Heart left ventricle (tissue), 16 donors: ENCODE measurements around the gene C1orf216. TPM values are rescaled to one million over a fixed set of nuclear protein-coding genes. Genes with fewer than 3 reads are reported as not detected.

Source experiments
- ATAC-seq, 4 donors: fragments of 200-7000 bp; cut with Tn5 transposase; one replicate each; pipeline ENCODE4 v1.9.1; 2020 to 2022; ENCODE audit warnings: moderate library complexity in 4 of 4, mild to moderate bottlenecking in 3 of 4, moderate number of reproducible peaks in 1 of 4
- DNase-seq, 5 donors: peaks; one replicate each; pipeline ENCODE4 v3.0.0-alpha.2; 2020
- H3K27ac ChIP-seq, 12 donors: fragments of 200-600 bp; sonication (generic) in 4 of 12; one replicate each; pipeline versions ENCODE4 v1.5.0 to v1.8.0; 2016 to 2022; ENCODE audit warnings: mild to moderate bottlenecking in 2 of 12
- H3K27me3 ChIP-seq, 9 donors: fragments of 200-600 bp; sonication (generic) in 2 of 9; one replicate each; pipeline versions ENCODE4 v1.5.1 to v1.8.0; 2016 to 2022; ENCODE audit warnings: mild to moderate bottlenecking in 3 of 9
- H3K36me3 ChIP-seq, 9 donors: fragments of 200-600 bp; sonication (generic) in 2 of 9; one replicate each; pipeline versions ENCODE4 v1.5.0 to v1.8.0; 2018 to 2022; ENCODE audit warnings: mild to moderate bottlenecking in 2 of 9
- H3K4me1 ChIP-seq, 12 donors: fragments of 200-600 bp; sonication (generic) in 4 of 12; one replicate each; pipeline versions ENCODE4 v1.5.0 to v1.8.0; 2016 to 2022; ENCODE audit warnings: mild to moderate bottlenecking in 3 of 12
- H3K4me3 ChIP-seq, 12 donors: fragments of 200-600 bp; sonication (generic) in 4 of 12; one replicate each; pipeline versions ENCODE4 v1.5.0 to v1.8.0; 2017 to 2022; ENCODE audit warnings: mild to moderate bottlenecking in 9 of 12, moderate library complexity in 4 of 12
- H3K9me3 ChIP-seq, 12 donors: fragments of 200-600 bp; sonication (generic) in 4 of 12; one replicate each; pipeline versions ENCODE4 v1.5.0 to v1.8.0; 2016 to 2022; ENCODE audit warnings: mild to moderate bottlenecking in 1 of 12
- POLR2A ChIP-seq, 2 donors: fragments of 450-650 bp; IDR thresholded peaks; one replicate each; pipeline ENCODE4 v1.6.1; 2017; ENCODE audit warnings: antibody characterized with exemption in 2 of 2, mild to moderate bottlenecking in 2 of 2, moderate library complexity in 2 of 2
- WGBS, 4 donors: extraction: QIAGEN DNeasy Blood & Tissue Kit in 2 of 4; methylation state at CpG; one replicate each; pipeline versions ENCODE4 v1.1.5 to v1.1.7; 2013 to 2018; 5-methylcytosine and 5-hydroxymethylcytosine counted together
- intact Hi-C, 10 donors: fragments of 100-400 bp; cut with DNase I; formaldehyde crosslinking; loops; one replicate each; pipeline versions ENCODE4 v1.11.1 to v1.14.2; 2022
- polyA plus RNA-seq, 2 donors: library from polyadenylated mRNA; stranded (reverse); fragments of 200-250 nt; gene quantifications; one replicate each; pipeline ENCODE4 v1.2.3, GENCODE V29; 2013
- total RNA-seq, 9 donors: library from RNA; depleted of rRNA in 2 of 9; stranded (reverse); fragments of >200 nt in 2 of 9; fragmentation: NEBNext Ultra II Directional in 3 of 9; extraction: Animal tissue kit (Norgen Biotek cat#: 25700) in 3 of 9; gene quantifications; one replicate each; pipeline versions ENCODE4 v1.1.0 to v1.2.4, GENCODE V29; 2016 to 2023
- TF ChIP-seq, protein P1 (sequence below), 12 donors: fragments of 200-600 bp; sonication (generic) in 4 of 12; IDR thresholded peaks; one replicate each; pipeline versions ENCODE4 v1.5.0 to v1.8.0; 2018 to 2022; ENCODE audit warnings: antibody characterized with exemption in 12 of 12, mild to moderate bottlenecking in 5 of 12
- donor health status: ischemic (EF 13 %, LVEDD 7.1; RV severe dilation, severe dysfunction).
- donor health status: healthy with polysubstance abuse.
- donor health status: DM: no; HTN: yes; CAD: no.
- donor health status: DM: no; HTN: no; CAD: no.
- donor health status: ischemic (EF 25% LVEDD 6.9; RV normal size, moderate dysfunction).
- donor health status: ischemic (EF 25% LVEDD 5.7; RV mildly dilated, moderate dysfunction).
- donor health status: healthy.
- donor health status: DM: yes; HTN: yes; CAD: no.
- donor health status: ischemic (EF 35%, LVEDD 5.7; RV mildly dilated, moderate dysfunction).
- donor health status: nonischemic (EF 11% LVEDD 7.7; RV severe dilation, severe dysfunction).
- donor health status: DM: yes; HTN: yes; CAD: no.
- donor health status: PGD.
- donor health status: ischemic (EF 29% LVEDD 5.4; RV normal size, mild dysfunction).
- donor health status: nonischemic (EF 23%, LVEDD 6.1; RV moderate dilation, normal function).

The C1orf216 gene
- total and polyA plus RNA-seq, 11 donors: 5.1 to 14.7 (median 9.9) TPM

- Histone ChIP-seq H3K27me3 (peaks cover 0 to 29% (median 4%) of the 10 kb centered on the region in 9 donors), H3K4me3 (no peak overlapping the region), H3K27ac (no peak overlapping the region), H3K36me3 (no peaks in the 10 kb centered on the region), H3K9me3 (no peaks in the 10 kb centered on the region), H3K4me1 (no peaks in the 10 kb centered on the region)
- intact Hi-C loops: no loop called here
- ATAC-seq (no peak), DNase-seq (no peak)
- TF ChIP-seq, protein P1, sequence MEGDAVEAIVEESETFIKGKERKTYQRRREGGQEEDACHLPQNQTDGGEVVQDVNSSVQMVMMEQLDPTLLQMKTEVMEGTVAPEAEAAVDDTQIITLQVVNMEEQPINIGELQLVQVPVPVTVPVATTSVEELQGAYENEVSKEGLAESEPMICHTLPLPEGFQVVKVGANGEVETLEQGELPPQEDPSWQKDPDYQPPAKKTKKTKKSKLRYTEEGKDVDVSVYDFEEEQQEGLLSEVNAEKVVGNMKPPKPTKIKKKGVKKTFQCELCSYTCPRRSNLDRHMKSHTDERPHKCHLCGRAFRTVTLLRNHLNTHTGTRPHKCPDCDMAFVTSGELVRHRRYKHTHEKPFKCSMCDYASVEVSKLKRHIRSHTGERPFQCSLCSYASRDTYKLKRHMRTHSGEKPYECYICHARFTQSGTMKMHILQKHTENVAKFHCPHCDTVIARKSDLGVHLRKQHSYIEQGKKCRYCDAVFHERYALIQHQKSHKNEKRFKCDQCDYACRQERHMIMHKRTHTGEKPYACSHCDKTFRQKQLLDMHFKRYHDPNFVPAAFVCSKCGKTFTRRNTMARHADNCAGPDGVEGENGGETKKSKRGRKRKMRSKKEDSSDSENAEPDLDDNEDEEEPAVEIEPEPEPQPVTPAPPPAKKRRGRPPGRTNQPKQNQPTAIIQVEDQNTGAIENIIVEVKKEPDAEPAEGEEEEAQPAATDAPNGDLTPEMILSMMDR (IDR thresholded peaks at IDR 0.05): no peak
- TF ChIP-seq POLR2A (IDR thresholded peaks at IDR 0.05): no peak
- WGBS, 4 donors: 55 to 65% (median 60%) methylated on average over 5 of the region's 5 CpGs
Measured at GRCh38 chr1:35683012-35683411, 35.7 kb downstream of the C1orf216 start.

- DNase-seq (no peak), ATAC-seq (no peak)
- H3K4me1 ChIP-seq: no peaks in the 10 kb centered on the region
- TF ChIP-seq, protein P1 (IDR thresholded peaks at IDR 0.05): no peak
- no peak for TF ChIP-seq POLR2A (IDR thresholded peaks at IDR 0.05)
- 80 to 92% (median 88%) methylated on average over 3 of the region's 3 CpGs for WGBS, 4 donors
- H3K27me3 ChIP-seq: peaks cover 0 to 17% (median 4%) of the 10 kb centered on the region in 9 donors
- intact Hi-C loops: no loop called here
- H3K4me3 ChIP-seq: no peak overlapping the region
- no peaks in the 10 kb centered on the region for H3K36me3 ChIP-seq
- no peak overlapping the region for H3K27ac ChIP-seq
- no peaks in the 10 kb centered on the region for H3K9me3 ChIP-seq
Measured at GRCh38 chr1:35680271-35680670, 38.4 kb downstream of the C1orf216 start.

DNA sequence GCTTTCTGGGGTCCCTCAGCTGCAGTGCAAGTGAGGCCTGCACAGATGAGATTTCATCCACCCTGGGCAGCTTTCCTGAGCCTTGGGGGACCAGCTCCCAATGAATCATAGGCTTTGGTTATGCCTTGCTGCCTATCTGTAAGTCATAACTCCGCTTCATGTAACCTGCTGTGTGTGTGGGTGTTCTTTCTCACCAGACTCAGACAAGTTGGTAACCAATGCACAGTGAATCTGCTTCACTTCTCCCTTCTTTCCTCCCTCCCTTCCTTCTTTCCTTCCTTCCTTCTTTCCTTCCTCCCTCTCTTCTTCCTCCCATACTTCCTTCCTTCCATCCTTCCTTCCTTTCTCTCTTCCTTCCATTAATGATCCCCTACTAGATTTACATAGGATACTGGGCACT lies 42.9 kb downstream of the C1orf216 start:
- 81 to 96% (median 87%) methylated on average over 1 of the region's 1 CpG for WGBS, 4 donors

DNA sequence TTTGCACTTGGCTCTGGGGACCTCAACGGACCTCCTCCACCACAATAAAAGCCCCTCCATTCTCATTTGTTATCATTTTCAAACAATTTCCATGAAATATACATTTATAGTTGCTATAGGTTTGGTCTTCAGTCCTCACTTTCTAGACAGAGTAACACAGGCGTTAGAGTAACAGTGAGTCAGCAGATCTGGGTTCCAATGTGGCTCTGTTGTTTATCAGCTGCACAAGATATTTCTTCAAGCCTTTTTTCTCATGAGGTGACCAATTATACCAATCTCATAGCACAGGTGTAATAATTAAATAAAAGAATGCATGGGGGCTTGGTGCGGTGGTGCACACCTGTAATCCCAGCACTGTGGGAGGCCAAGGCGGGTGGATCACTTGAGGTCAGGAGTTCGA lies 44.6 kb downstream of the C1orf216 start:
- intact Hi-C loops: no loop called here
- 79 to 87% (median 82%) methylated on average over 5 of the region's 5 CpGs for WGBS, 4 donors
- no peaks in the 10 kb centered on the region for H3K4me1 ChIP-seq
- H3K36me3 ChIP-seq: no peaks in the 10 kb centered on the region
- no peaks in the 10 kb centered on the region for H3K9me3 ChIP-seq
- no peak for DNase-seq
- H3K27ac ChIP-seq: no peak overlapping the region
- H3K4me3 ChIP-seq: no peak overlapping the region
- peaks cover 0 to 22% (median 0%) of the 10 kb centered on the region in 9 donors for H3K27me3 ChIP-seq
- TF ChIP-seq, protein P1 (IDR thresholded peaks at IDR 0.05): no peak
- no peak for TF ChIP-seq POLR2A (IDR thresholded peaks at IDR 0.05)
- no peak for ATAC-seq

More for the DNA sequence above, 42.9 kb downstream of the C1orf216 start:
- H3K9me3 ChIP-seq: no peaks in the 10 kb centered on the region
- peaks cover 0 to 24% (median 5%) of the 10 kb centered on the region in 9 donors for H3K27me3 ChIP-seq
- no peak overlapping the region for H3K27ac ChIP-seq
- DNase-seq: no peak
- H3K4me1 ChIP-seq: no peaks in the 10 kb centered on the region
- TF ChIP-seq, protein P1 (IDR thresholded peaks at IDR 0.05): no peak
- no peak for TF ChIP-seq POLR2A (IDR thresholded peaks at IDR 0.05)
- no peak overlapping the region for H3K4me3 ChIP-seq
- no peak for ATAC-seq
- no peaks in the 10 kb centered on the region for H3K36me3 ChIP-seq
- intact Hi-C loops: no loop called here
